Mesothelial cell of epicardium (in vitro differentiated cells): ENCODE measurements around the gene SLC6A6. TPM values are rescaled to one million over a fixed set of nuclear protein-coding genes. Genes with fewer than 3 reads are reported as not detected.

ENCODE experiments used
- DNase-seq, 2 experiments: peaks; one replicate each; pipeline ENCODE4 v3.0.0; 2021; ENCODE audit warnings: low spot score in 2 of 2; ENCODE audit not compliant: unreplicated experiment in 2 of 2
- H3K27ac Mint-ChIP-seq: 2 replicates; pipeline ENCODE4 v1.8.0; 2021; ENCODE audit warnings: mixed read lengths
- H3K27me3 Mint-ChIP-seq: 2 replicates; pipeline ENCODE4 v1.8.0; 2021; ENCODE audit warnings: low read depth, mixed read lengths
- H3K36me3 Mint-ChIP-seq: 2 replicates; pipeline ENCODE4 v1.8.0; 2021; ENCODE audit warnings: mixed read lengths
- H3K4me1 Mint-ChIP-seq: 2 replicates; pipeline ENCODE4 v1.8.0; 2021; ENCODE audit warnings: mixed read lengths
- H3K4me3 Mint-ChIP-seq: 2 replicates; pipeline ENCODE4 v1.8.0; 2021; ENCODE audit warnings: mild to moderate bottlenecking, moderate library complexity, mixed read lengths
- H3K9me3 Mint-ChIP-seq: 2 replicates; pipeline ENCODE4 v1.8.0; 2021; ENCODE audit warnings: mixed read lengths
- total RNA-seq: library from RNA; stranded (reverse); gene quantifications from 3 replicates; pipeline ENCODE4 v1.2.1, GENCODE V29; 2021
- TF ChIP-seq, protein P1 (sequence below): fragments of 200-600 bp; sonication (generic); IDR thresholded peaks from one replicate; pipeline ENCODE4 v1.5.0; 2021; ENCODE audit warnings: antibody characterized with exemption; ENCODE audit not compliant: unreplicated experiment

The SLC6A6 gene
- total RNA-seq, 1 donor from 2014 or later = 21.2 TPM

DNA sequence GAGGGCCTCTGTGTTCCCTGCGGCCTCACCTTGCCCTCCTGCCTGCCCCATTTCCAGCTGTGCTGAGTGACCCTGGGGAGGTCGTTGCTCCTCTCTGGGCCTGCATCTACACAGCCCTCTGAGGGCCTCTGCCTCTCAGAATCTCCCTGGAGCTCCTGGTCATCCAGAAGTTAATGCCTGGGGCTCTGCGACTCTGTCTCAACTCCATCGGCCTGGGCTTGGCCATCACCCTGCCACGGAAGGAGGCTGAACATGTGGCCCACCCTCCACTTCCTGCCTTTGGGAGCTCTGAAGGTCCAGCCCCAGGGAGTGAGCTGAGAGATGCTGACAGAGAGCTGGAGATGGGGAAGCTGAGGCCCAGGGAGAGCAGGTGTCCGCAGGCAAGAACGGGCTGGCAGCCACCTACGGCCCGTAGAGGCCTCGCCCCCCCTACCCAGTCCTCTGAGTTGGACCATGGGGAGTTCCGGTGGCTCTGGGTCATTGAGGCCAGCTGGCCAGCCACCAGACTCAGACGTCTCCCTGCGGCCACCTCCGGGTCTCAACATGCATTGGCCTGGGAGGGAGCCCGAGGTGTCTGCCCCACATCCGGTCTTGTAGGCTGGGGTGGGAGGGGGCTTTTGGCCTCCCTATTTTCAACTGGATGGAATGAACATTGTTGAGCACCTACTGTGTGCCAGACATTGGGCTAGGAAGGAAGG is 103.5 kb downstream of the SLC6A6 start:
- TF ChIP-seq, protein P1, sequence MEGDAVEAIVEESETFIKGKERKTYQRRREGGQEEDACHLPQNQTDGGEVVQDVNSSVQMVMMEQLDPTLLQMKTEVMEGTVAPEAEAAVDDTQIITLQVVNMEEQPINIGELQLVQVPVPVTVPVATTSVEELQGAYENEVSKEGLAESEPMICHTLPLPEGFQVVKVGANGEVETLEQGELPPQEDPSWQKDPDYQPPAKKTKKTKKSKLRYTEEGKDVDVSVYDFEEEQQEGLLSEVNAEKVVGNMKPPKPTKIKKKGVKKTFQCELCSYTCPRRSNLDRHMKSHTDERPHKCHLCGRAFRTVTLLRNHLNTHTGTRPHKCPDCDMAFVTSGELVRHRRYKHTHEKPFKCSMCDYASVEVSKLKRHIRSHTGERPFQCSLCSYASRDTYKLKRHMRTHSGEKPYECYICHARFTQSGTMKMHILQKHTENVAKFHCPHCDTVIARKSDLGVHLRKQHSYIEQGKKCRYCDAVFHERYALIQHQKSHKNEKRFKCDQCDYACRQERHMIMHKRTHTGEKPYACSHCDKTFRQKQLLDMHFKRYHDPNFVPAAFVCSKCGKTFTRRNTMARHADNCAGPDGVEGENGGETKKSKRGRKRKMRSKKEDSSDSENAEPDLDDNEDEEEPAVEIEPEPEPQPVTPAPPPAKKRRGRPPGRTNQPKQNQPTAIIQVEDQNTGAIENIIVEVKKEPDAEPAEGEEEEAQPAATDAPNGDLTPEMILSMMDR = no peak
- Mint-ChIP-seq H3K27me3 (peaks cover 5% of the 10 kb centered on the region), H3K4me3 (no peak overlapping the region), H3K9me3 (peaks cover 20% of the 10 kb centered on the region), H3K36me3 (peaks cover under 1% of the 10 kb centered on the region), H3K4me1 (no peaks in the 10 kb centered on the region), H3K27ac (no peak overlapping the region)
- no peak for DNase-seq

DNA sequence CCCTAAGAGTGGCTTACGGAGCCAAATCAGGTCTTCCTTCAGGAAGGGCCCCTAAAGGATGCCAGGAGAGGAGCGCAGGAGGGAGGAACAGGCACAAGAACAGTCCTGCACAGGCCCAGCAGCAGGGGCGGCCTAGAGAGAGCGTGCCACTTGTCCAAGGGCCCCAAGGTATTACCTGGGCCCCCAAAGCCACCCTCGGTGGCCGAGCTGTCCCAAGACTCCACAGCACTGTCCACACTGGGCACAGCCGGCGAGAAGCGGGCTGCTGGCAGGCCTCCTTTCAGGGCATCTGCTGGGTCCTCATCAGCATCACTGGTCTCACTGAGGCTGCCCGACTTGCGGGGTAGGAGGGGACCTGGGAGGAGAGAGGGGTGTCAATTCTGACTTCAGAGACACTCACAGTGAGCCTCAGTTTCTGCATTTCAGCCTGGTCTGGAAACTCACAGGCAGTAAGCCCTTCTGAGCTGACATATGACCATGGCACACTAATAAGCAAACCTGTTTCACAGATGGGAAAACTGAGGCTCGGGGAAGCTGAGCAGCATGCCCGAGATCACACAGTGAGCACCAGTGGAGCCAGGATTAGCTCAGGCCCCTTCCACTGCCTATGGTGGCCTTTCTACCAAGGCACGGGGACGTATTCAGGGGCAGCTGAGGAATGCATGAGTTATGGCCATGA is 104.4 kb downstream of the SLC6A6 start:
- H3K4me3 Mint-ChIP-seq = no peak overlapping the region
- DNase-seq = no peak
- H3K9me3 Mint-ChIP-seq = peaks cover 12% of the 10 kb centered on the region
- no peaks in the 10 kb centered on the region for H3K4me1 Mint-ChIP-seq
- peaks cover 5% of the 10 kb centered on the region for H3K27me3 Mint-ChIP-seq
- TF ChIP-seq, protein P1 = no peak
- no peaks in the 10 kb centered on the region for H3K36me3 Mint-ChIP-seq
- no peak overlapping the region for H3K27ac Mint-ChIP-seq

DNA sequence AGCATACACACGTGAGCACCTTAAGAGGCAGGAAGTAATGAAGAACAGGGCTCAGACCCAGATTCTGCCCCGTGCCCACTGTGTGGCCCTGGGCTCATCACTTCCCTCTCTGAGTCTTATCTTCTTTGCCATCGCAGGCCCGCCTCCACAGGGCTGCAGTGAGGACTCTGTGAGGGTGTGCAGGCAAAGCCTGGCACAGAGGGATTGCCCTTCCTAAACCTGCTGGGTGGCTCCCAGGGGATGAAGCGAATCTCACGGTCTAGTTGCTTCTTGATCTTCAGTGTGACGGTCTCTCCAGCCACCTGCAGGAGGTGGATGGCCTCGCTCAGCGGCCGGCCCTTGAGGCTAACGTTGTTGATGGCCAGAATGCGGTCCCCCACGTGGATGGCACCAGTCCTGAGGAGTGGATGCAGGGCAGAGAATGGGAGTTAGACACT is 104.9 kb downstream of the SLC6A6 start:
- no peak for DNase-seq
- no peaks in the 10 kb centered on the region for H3K36me3 Mint-ChIP-seq
- TF ChIP-seq, protein P1 = no peak
- H3K4me3 Mint-ChIP-seq = no peak overlapping the region
- no peak overlapping the region for H3K27ac Mint-ChIP-seq
- peaks cover 11% of the 10 kb centered on the region for H3K9me3 Mint-ChIP-seq
- no peaks in the 10 kb centered on the region for H3K4me1 Mint-ChIP-seq
- H3K27me3 Mint-ChIP-seq = peaks cover 5% of the 10 kb centered on the region

DNA sequence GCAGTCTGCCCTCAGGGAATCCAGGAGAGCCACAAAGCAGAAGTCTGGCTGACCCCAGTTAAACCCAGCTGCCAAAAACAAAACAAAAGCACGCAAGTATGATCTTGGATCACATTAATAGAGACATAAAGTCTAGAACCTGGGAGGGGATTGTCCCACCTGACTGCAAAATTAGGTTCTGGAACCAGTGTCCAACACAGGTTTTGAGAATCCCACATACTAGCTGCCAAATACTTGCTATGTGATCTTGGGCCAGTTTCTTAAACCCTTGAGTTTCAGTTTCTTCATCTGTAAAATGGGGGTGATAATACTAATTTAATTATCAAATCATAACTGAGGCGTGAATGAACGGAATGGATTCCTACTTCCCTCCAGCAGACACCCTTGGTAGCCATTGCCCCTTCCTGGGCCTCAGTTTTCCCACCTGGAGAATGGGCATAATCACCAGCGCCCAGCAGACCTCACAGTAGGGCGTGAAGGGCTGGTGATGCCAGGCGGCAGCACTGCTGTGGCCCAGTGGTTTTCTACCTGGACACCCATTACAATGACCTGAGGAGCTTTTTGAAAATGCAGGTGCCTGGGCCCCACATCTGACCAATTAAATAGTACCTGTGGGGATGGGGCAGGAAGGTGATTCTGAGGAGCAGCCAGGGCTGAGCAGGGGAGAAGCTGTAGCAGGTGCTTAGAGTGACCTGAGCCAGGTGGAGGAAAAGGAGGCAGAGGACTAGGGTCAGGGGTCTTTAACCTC is 105.5 kb downstream of the SLC6A6 start:
- H3K4me3 Mint-ChIP-seq = no peak overlapping the region
- no peaks in the 10 kb centered on the region for H3K36me3 Mint-ChIP-seq
- DNase-seq = no peak
- TF ChIP-seq, protein P1 = no peak
- H3K27me3 Mint-ChIP-seq = peaks cover 5% of the 10 kb centered on the region
- H3K4me1 Mint-ChIP-seq = no peaks in the 10 kb centered on the region
- H3K9me3 Mint-ChIP-seq = peaks cover 5% of the 10 kb centered on the region
- no peak overlapping the region for H3K27ac Mint-ChIP-seq

- no peak overlapping the region for H3K4me3 Mint-ChIP-seq
- H3K27me3 Mint-ChIP-seq = peaks cover 5% of the 10 kb centered on the region
- H3K27ac Mint-ChIP-seq = no peak overlapping the region
- no peak for DNase-seq
- no peaks in the 10 kb centered on the region for H3K9me3 Mint-ChIP-seq
- H3K4me1 Mint-ChIP-seq = no peaks in the 10 kb centered on the region
- TF ChIP-seq, protein P1 = no peak
- no peaks in the 10 kb centered on the region for H3K36me3 Mint-ChIP-seq
Observed at GRCh38 chr3:14508505-14508819, 106.1 kb downstream of the SLC6A6 start.
